Aorta (tissue), 5 donors: ENCODE results near the gene ASIC4. TPM values are rescaled to one million over a fixed set of nuclear protein-coding genes. Genes with fewer than 3 reads are reported as not detected.

ENCODE experiments used
- ATAC-seq: fragments of 200-7000 bp; cut with Tn5 transposase; one replicate; pipeline ENCODE4 v1.9.1; 2022; ENCODE audit warnings: moderate library complexity; ENCODE audit not compliant: low FRiP score
- DNase-seq, 2 donors: peaks; one replicate each; pipeline ENCODE4 v3.0.0-alpha.2; 2020
- H3K27ac ChIP-seq, 2 donors: one replicate each; pipeline ENCODE4 v1.5.1; 2013; ENCODE audit warnings: low read length in 2 of 2, mild to moderate bottlenecking in 2 of 2, moderate library complexity in 2 of 2, control low read depth in 1 of 2, inconsistent platforms in 1 of 2, low read depth in 1 of 2
- H3K27me3 ChIP-seq, 2 donors: one replicate each; pipeline ENCODE4 v1.6.1; 2013; ENCODE audit warnings: control low read depth in 1 of 2, low read length in 1 of 2, mild to moderate bottlenecking in 1 of 2, moderate library complexity in 1 of 2; ENCODE audit not compliant: insufficient read depth in 2 of 2, control insufficient read depth in 1 of 2
- H3K36me3 ChIP-seq, 2 donors: one replicate each; pipeline ENCODE4 v1.6.1; 2013; ENCODE audit warnings: control low read depth in 1 of 2, low read length in 1 of 2, mild to moderate bottlenecking in 1 of 2; ENCODE audit not compliant: insufficient read depth in 2 of 2, control insufficient read depth in 1 of 2
- H3K4me1 ChIP-seq, 2 donors: one replicate each; pipeline ENCODE4 v1.6.1; 2013; ENCODE audit warnings: low read length in 2 of 2, control low read depth in 1 of 2, mild to moderate bottlenecking in 1 of 2, moderate library complexity in 1 of 2; ENCODE audit not compliant: insufficient read depth in 2 of 2, control insufficient read depth in 1 of 2
- H3K4me3 ChIP-seq, 2 donors: one replicate each; pipeline ENCODE4 v1.5.1; 2013; ENCODE audit warnings: low read length in 2 of 2, control low read depth in 1 of 2, mild to moderate bottlenecking in 1 of 2
- H3K9me3 ChIP-seq: one replicate; pipeline ENCODE4 v1.6.1; 2013; ENCODE audit warnings: mild to moderate bottlenecking, low read length; ENCODE audit not compliant: control insufficient read depth
- WGBS, 2 donors: extraction: QIAGEN DNeasy Blood & Tissue Kit; methylation state at CpG; one replicate each; pipeline ENCODE4 v1.1.7; 2013; 5-methylcytosine and 5-hydroxymethylcytosine counted together
- intact Hi-C, 2 donors: fragments of 100-400 bp; cut with DNase I; formaldehyde crosslinking; loops; one replicate each; pipeline versions ENCODE4 v1.14.2 to v1.15.0; 2022
- polyA plus RNA-seq, 2 donors: library from polyadenylated mRNA; stranded (reverse); fragments of 200-250 nt; gene quantifications; one replicate each; pipeline ENCODE4 v1.2.3, GENCODE V29; 2013
- total RNA-seq, 2 donors: library from RNA; stranded (reverse); fragmentation: NEBNext Ultra II Directional; extraction: Animal tissue kit (Norgen Biotek cat#: 25700); gene quantifications; one replicate each; pipeline ENCODE4 v1.2.1, GENCODE V29; 2021
- donor health status: healthy with polysubstance abuse.
- donor health status: Bipolar disorder and iron deficiency.
- donor health status: DM: no; HTN: no; CAD: no.
- donor health status: DM: no; HTN: no; CAD: no.
- donor health status: DM: yes; HTN: yes; CAD: no.

The ASIC4 gene
- total and polyA plus RNA-seq, 4 donors, result 0.26 to 0.42 (median 0.29) TPM; not detected in 1

GRCh38 chr2:219488149-219488843 lies 26.0 kb upstream of the ASIC4 start:
- DNase-seq (no peak), ATAC-seq (no peak)
- H3K9me3 ChIP-seq, result no peaks in the 10 kb centered on the region
- H3K27ac ChIP-seq, result no peak overlapping the region
- no peaks in the 10 kb centered on the region for H3K27me3 ChIP-seq
- WGBS, 2 donors, result 80 to 81% methylated on average over 17 of the region's 17 CpGs
- H3K36me3 ChIP-seq, result peaks cover 0 to 9% of the 10 kb centered on the region in 2 donors
- H3K4me3 ChIP-seq, result no peak overlapping the region
- H3K4me1 ChIP-seq, result no peaks in the 10 kb centered on the region
- intact Hi-C loops, result no loop called here

GRCh38 chr2:219488844-219489194 lies 25.5 kb upstream of the ASIC4 start:
- 71 to 76% methylated on average over 14 of the region's 14 CpGs for WGBS, 2 donors
- no peak for ATAC-seq
- no peak overlapping the region for H3K27ac ChIP-seq

GRCh38 chr2:219489315-219489714 lies 25.0 kb upstream of the ASIC4 start:
- no peak overlapping the region for H3K27ac ChIP-seq
- WGBS, 2 donors, result 85 to 93% methylated on average over 9 of the region's 9 CpGs
- peaks cover 0 to 3% of the 10 kb centered on the region in 2 donors for H3K36me3 ChIP-seq
- H3K9me3 ChIP-seq, result no peaks in the 10 kb centered on the region
- H3K27me3 ChIP-seq, result no peaks in the 10 kb centered on the region
- intact Hi-C loops, result no loop called here
- no peak overlapping the region for H3K4me3 ChIP-seq
- DNase-seq (no peak), ATAC-seq (no peak)
- H3K4me1 ChIP-seq, result no peaks in the 10 kb centered on the region

More at GRCh38 chr2:219488844-219489194, 25.5 kb upstream of the ASIC4 start:
- no peak for DNase-seq
- H3K36me3 ChIP-seq, result peaks cover 0 to 4% of the 10 kb centered on the region in 2 donors
- no peaks in the 10 kb centered on the region for H3K4me1 ChIP-seq
- H3K9me3 ChIP-seq, result no peaks in the 10 kb centered on the region
- H3K4me3 ChIP-seq, result no peak overlapping the region
- intact Hi-C loops, result no loop called here
- H3K27me3 ChIP-seq, result no peaks in the 10 kb centered on the region

GRCh38 chr2:219490186-219490585 lies 24.1 kb upstream of the ASIC4 start:
- no peak for ATAC-seq
- Histone ChIP-seq H3K36me3 (peaks cover 0 to 3% of the 10 kb centered on the region in 2 donors), H3K9me3 (no peaks in the 10 kb centered on the region), H3K4me1 (no peaks in the 10 kb centered on the region), H3K27me3 (no peaks in the 10 kb centered on the region), H3K4me3 (no peak overlapping the region), H3K27ac (no peak overlapping the region)
- intact Hi-C loops, result no loop called here
- DNase-seq, result no peak
- WGBS, 2 donors, result 79% methylated on average over 23 of the region's 23 CpGs

- 59 to 61% methylated on average over 10 of the region's 10 CpGs for WGBS, 2 donors
- H3K9me3 ChIP-seq, result no peaks in the 10 kb centered on the region
- peaks cover 0 to 3% of the 10 kb centered on the region in 2 donors for H3K36me3 ChIP-seq
- ATAC-seq (no peak), DNase-seq (no peak)
- no peaks in the 10 kb centered on the region for H3K27me3 ChIP-seq
- H3K27ac ChIP-seq, result no peak overlapping the region
- no peak overlapping the region for H3K4me3 ChIP-seq
- intact Hi-C loops, result no loop called here
- H3K4me1 ChIP-seq, result no peaks in the 10 kb centered on the region
These were observed 23.6 kb upstream of the ASIC4 start for GRCh38 chr2:219490600-219491130.

GRCh38 chr2:219491278-219491963 lies 22.9 kb upstream of the ASIC4 start:
- H3K36me3 ChIP-seq, result peaks cover 0 to 3% of the 10 kb centered on the region in 2 donors
- DNase-seq, result no peak
- H3K9me3 ChIP-seq, result no peaks in the 10 kb centered on the region
- intact Hi-C loops, result no loop called here
- no peak overlapping the region for H3K4me3 ChIP-seq
- H3K27me3 ChIP-seq, result no peaks in the 10 kb centered on the region
- ATAC-seq, result no peak
- H3K4me1 ChIP-seq, result no peaks in the 10 kb centered on the region
- WGBS, 2 donors, result 70 to 72% methylated on average over 14 of the region's 14 CpGs
- no peak overlapping the region for H3K27ac ChIP-seq

- peaks cover 0 to 3% of the 10 kb centered on the region in 2 donors for H3K36me3 ChIP-seq
- no peaks in the 10 kb centered on the region for H3K27me3 ChIP-seq
- no peak overlapping the region for H3K27ac ChIP-seq
- no peak overlapping the region for H3K4me3 ChIP-seq
- intact Hi-C loops, result no loop called here
- ATAC-seq, result no peak
- H3K9me3 ChIP-seq, result no peaks in the 10 kb centered on the region
- WGBS, 2 donors, result 70 to 72% methylated on average over 20 of the region's 20 CpGs
- no peaks in the 10 kb centered on the region for H3K4me1 ChIP-seq
- no peak for DNase-seq
These were observed 21.7 kb upstream of the ASIC4 start for GRCh38 chr2:219492575-219492974.

- Histone ChIP-seq H3K36me3 (peaks cover 0 to 3% of the 10 kb centered on the region in 2 donors), H3K27ac (no peak overlapping the region), H3K4me3 (no peak overlapping the region), H3K9me3 (no peaks in the 10 kb centered on the region), H3K4me1 (no peaks in the 10 kb centered on the region), H3K27me3 (no peaks in the 10 kb centered on the region)
- no peak for ATAC-seq
- DNase-seq, result no peak
- WGBS, 2 donors, result 91 to 94% methylated on average over 4 to 5 of the region's 5 CpGs
- intact Hi-C loops, result no loop called here
These were observed 21.2 kb upstream of the ASIC4 start for GRCh38 chr2:219493086-219493485.
